Sigmoid colon (tissue), 7 donors: Measurements from ENCODE around the gene LAIR1. TPM values are rescaled to one million over a fixed set of nuclear protein-coding genes. Genes with fewer than 3 reads are reported as not detected.
"Not testable (repeated sequence)": the region's sequence is repeated elsewhere in the genome, so short reads cannot be mapped to it uniquely, and the experiment has no call there.

Experiments
- DNase-seq: peaks from one replicate; pipeline ENCODE4 v3.0.0-alpha.2; 2019
- H3K27ac ChIP-seq, 4 donors: fragments of 200-600 bp; sonication (generic); one replicate each; pipeline ENCODE4 v1.5.1; 2016 to 2019; ENCODE audit warnings: mild to moderate bottlenecking in 1 of 4
- H3K27me3 ChIP-seq, 3 donors: fragments of 200-600 bp; sonication (generic); one replicate each; pipeline ENCODE4 v1.5.1; 2019; ENCODE audit warnings: mild to moderate bottlenecking in 1 of 3
- H3K36me3 ChIP-seq, 4 donors: fragments of 200-600 bp; sonication (generic); one replicate each; pipeline ENCODE4 v1.5.1; 2016 to 2019
- H3K4me1 ChIP-seq, 4 donors: fragments of 200-600 bp; sonication (generic); one replicate each; pipeline ENCODE4 v1.5.1; 2017 to 2019
- H3K4me3 ChIP-seq, 4 donors: fragments of 200-600 bp; sonication (generic); one replicate each; pipeline ENCODE4 v1.5.1; 2017 to 2019; ENCODE audit warnings: mild to moderate bottlenecking in 2 of 4, moderate library complexity in 1 of 4
- H3K9me3 ChIP-seq, 4 donors: fragments of 200-600 bp in 3 of 4; sonication (generic) in 3 of 4; one replicate each; pipeline versions ENCODE4 v1.5.1 to v1.6.1; 2013 to 2019
- EP300 ChIP-seq, 4 donors: sonication (generic); formaldehyde crosslinking; IDR thresholded peaks; one replicate each; pipeline ENCODE4 v1.6.1; 2017; ENCODE audit warnings: antibody characterized with exemption in 4 of 4
- POLR2A ChIP-seq, 2 donors: fragments of 450-650 bp; IDR thresholded peaks; one replicate each; pipeline ENCODE4 v1.6.1; 2016; ENCODE audit warnings: antibody characterized with exemption in 2 of 2, mild to moderate bottlenecking in 2 of 2, moderate library complexity in 2 of 2
- POLR2AphosphoS5 ChIP-seq, 4 donors: sonication (generic); formaldehyde crosslinking; IDR thresholded peaks; one replicate each; pipeline ENCODE4 v1.6.1; 2017; ENCODE audit warnings: antibody characterized with exemption in 4 of 4
- WGBS, 2 donors: extraction: QIAGEN DNeasy Blood & Tissue Kit; methylation state at CpG; one replicate each; pipeline ENCODE4 v1.1.7; 2013; 5-methylcytosine and 5-hydroxymethylcytosine counted together
- intact Hi-C: fragments of 100-400 bp; cut with DNase I; formaldehyde crosslinking; loops from one replicate; pipeline ENCODE4 v1.15.1; 2023
- polyA plus RNA-seq, 3 donors: library from polyadenylated mRNA; stranded (reverse); fragments of 200-250 nt; gene quantifications; one replicate each; pipeline ENCODE4 v1.2.3, GENCODE V29; 2013
- total RNA-seq, 4 donors: library from RNA; depleted of rRNA; stranded (reverse); fragments of >200 nt; gene quantifications; one replicate each; pipeline ENCODE4 v1.1.0, GENCODE V29; 2016
- TF ChIP-seq, protein P1 (sequence below), 4 experiments: fragments of 450-650 bp in 3 of 4; fragments of 200-600 bp in 1 of 4; IDR thresholded peaks; one replicate each; pipeline ENCODE4 v1.5.1; 2016 to 2019; ENCODE audit warnings: antibody characterized with exemption in 4 of 4, mild to moderate bottlenecking in 3 of 4, moderate library complexity in 2 of 4
- donor health status: healthy with polysubstance abuse.
- donor health status: Bipolar disorder and iron deficiency.
- donor health status: healthy.

The LAIR1 gene
- total and polyA plus RNA-seq, 7 donors: 4.4 to 34.6 (median 13.4) TPM

DNA sequence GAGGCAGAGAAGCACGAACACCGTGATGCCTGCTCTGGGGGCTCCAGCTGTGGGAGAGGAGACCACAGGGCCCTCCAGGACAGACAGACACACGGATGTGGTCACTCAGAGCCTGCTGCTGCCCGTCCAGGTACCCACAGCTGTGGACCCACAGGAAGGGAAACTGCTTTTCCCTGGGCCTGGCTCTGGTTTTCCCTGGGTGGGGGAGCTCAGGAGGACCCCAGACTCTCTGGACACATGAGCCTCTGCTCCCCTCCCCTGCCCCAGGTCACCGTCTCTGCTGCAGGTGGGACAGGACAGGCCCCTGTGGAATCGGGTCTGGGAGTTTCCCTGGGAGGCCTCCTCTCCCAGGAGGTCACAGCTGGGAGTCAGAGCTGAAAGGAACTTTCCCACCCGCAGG lies 33.1 kb downstream of the LAIR1 start:
- H3K4me3 ChIP-seq: no peak overlapping the region
- 75 to 82% methylated on average over 7 of the region's 7 CpGs for WGBS, 2 donors
- no peaks in the 10 kb centered on the region for H3K36me3 ChIP-seq
- intact Hi-C loops: no loop called here
- TF ChIP-seq POLR2A (IDR thresholded peaks at IDR 0.05) (no peak), POLR2AphosphoS5 (IDR thresholded peaks at IDR 0.05) (no peak), EP300 (IDR thresholded peaks at IDR 0.05) (no peak)
- TF ChIP-seq, protein P1, sequence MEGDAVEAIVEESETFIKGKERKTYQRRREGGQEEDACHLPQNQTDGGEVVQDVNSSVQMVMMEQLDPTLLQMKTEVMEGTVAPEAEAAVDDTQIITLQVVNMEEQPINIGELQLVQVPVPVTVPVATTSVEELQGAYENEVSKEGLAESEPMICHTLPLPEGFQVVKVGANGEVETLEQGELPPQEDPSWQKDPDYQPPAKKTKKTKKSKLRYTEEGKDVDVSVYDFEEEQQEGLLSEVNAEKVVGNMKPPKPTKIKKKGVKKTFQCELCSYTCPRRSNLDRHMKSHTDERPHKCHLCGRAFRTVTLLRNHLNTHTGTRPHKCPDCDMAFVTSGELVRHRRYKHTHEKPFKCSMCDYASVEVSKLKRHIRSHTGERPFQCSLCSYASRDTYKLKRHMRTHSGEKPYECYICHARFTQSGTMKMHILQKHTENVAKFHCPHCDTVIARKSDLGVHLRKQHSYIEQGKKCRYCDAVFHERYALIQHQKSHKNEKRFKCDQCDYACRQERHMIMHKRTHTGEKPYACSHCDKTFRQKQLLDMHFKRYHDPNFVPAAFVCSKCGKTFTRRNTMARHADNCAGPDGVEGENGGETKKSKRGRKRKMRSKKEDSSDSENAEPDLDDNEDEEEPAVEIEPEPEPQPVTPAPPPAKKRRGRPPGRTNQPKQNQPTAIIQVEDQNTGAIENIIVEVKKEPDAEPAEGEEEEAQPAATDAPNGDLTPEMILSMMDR (IDR thresholded peaks at IDR 0.05): no peak
- peaks cover 0 to 3% (median 0%) of the 10 kb centered on the region in 3 donors for H3K27me3 ChIP-seq
- H3K9me3 ChIP-seq: no peaks in the 10 kb centered on the region
- no peaks in the 10 kb centered on the region for H3K4me1 ChIP-seq
- no peak for DNase-seq
- H3K27ac ChIP-seq: no peak overlapping the region

DNA sequence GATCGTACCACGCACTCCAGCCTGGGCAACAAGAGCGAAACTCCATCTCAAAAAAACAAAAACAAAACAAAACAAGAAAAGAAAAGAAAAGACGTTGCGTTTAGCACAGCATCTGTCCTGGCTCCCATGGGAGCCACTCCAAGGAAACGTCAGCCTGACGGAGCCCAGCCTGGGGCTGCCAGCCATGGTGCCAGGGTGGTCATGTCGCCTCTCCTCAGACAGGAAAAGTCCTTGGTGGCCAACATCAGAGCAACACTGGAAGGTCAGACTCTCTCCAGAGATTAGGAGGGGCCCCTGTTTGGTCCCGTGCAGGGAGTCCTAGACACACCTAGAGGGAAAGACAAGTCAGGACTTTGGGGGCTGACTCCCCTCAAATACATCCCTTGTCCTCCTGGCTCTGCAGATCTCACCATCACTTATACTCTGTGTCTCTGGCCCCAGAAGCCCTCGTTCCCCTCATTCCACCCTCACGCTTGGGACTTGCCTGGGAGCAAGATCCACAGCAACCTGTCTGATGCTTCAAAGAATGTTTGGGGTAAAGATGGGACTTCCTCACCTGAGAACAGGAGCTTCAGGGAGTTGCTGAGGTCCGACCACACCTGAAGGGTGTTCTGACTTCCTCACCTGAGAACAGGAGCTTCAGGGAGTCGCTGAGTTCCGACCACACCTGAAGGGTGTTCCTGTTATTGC lies 35.1 kb downstream of the LAIR1 start:
- no peak for TF ChIP-seq POLR2AphosphoS5 (IDR thresholded peaks at IDR 0.05)
- intact Hi-C loops: no loop called here

DNA sequence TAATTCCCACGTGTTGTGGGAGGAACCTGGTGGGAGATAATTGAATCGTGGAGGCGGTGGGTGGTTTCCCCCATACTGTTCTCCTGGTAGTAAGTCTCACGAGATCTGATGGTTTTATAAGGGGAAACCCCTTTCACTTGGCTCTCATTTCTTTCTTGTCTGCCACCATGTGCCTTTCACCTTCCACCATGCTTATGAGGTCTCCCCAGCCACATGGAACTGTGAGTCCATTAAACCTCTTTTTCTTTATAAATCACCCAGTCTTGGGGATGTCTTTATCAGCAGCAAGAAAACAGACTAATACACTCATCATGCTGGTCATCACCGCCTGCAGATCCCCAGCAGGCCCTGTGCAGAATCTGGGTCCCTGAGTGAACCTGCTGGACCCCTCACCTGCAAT lies 36.0 kb downstream of the LAIR1 start:
- H3K27me3 ChIP-seq, H3K4me1 ChIP-seq, H3K9me3 ChIP-seq, DNase-seq, H3K27ac ChIP-seq, intact Hi-C loops, H3K36me3 ChIP-seq, H3K4me3 ChIP-seq: not testable (repeated sequence)
- WGBS, 2 donors: 70 to 73% methylated on average over 5 of the region's 5 CpGs

More for the DNA sequence above, 35.1 kb downstream of the LAIR1 start:
- no peaks in the 10 kb centered on the region for H3K9me3 ChIP-seq
- no peaks in the 10 kb centered on the region for H3K36me3 ChIP-seq
- WGBS, 2 donors: 81 to 88% methylated on average over 14 of the region's 14 CpGs
- H3K27ac ChIP-seq: no peak overlapping the region
- no peaks in the 10 kb centered on the region for H3K27me3 ChIP-seq
- no peak overlapping the region for H3K4me3 ChIP-seq
- peak; percentile 36 for DNase-seq
- H3K4me1 ChIP-seq: no peaks in the 10 kb centered on the region

- H3K36me3 ChIP-seq: no peaks in the 10 kb centered on the region
- intact Hi-C loops: no loop called here
- TF ChIP-seq, protein P1 (IDR thresholded peaks at IDR 0.05): no peak
- TF ChIP-seq POLR2A (IDR thresholded peaks at IDR 0.05) (no peak), EP300 (IDR thresholded peaks at IDR 0.05) (no peak), POLR2AphosphoS5 (IDR thresholded peaks at IDR 0.05) (no peak)
These were observed 39.1 kb downstream of the LAIR1 start for GRCh38 chr19:54325631-54326030.

DNA sequence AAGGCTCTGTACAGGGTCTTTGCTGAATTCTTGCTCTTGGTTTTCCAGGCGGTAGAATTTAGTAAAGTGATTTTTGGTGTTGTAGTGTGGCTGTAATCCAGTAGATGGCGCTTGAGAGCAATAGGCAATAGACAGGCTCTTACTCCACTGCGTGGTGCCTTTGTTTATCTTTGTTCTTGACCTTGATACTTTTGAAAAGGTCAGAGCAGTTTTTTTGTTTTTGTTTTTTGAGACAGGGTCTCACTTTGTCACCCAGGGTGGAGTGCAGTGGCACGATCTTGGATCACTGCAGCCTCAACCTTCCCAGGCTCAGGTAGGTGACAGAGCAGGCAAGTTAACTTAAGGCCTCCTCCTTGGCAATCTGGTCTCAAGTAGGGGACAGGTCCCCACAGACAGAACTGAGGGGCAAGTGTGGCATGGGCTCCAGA lies 39.5 kb downstream of the LAIR1 start:
- Histone ChIP-seq H3K36me3 (no peaks in the 10 kb centered on the region), H3K27ac (no peak overlapping the region), H3K4me3 (no peak overlapping the region), H3K4me1 (no peaks in the 10 kb centered on the region), H3K27me3 (peaks cover 0 to 21% (median 0%) of the 10 kb centered on the region in 3 donors), H3K9me3 (no peaks in the 10 kb centered on the region)
- intact Hi-C loops: no loop called here
- DNase-seq: no peak
- WGBS, 2 donors: 5 to 9% methylated on average over 4 of the region's 4 CpGs
- TF ChIP-seq, protein P1 (IDR thresholded peaks at IDR 0.05): peak in 3 of 4 experiments; percentile 33 to 78 (median 57)
- TF ChIP-seq POLR2A (IDR thresholded peaks at IDR 0.05): no peak

More at GRCh38 chr19:54325631-54326030, 39.1 kb downstream of the LAIR1 start:
- H3K4me1 ChIP-seq: no peaks in the 10 kb centered on the region
- H3K4me3 ChIP-seq: no peak overlapping the region
- no peak for DNase-seq
- WGBS, 2 donors: 71 to 73% methylated on average over 5 of the region's 5 CpGs
- H3K27me3 ChIP-seq: peaks cover 0 to 21% (median 0%) of the 10 kb centered on the region in 3 donors
- H3K27ac ChIP-seq: no peak overlapping the region
- H3K9me3 ChIP-seq: no peaks in the 10 kb centered on the region

DNA sequence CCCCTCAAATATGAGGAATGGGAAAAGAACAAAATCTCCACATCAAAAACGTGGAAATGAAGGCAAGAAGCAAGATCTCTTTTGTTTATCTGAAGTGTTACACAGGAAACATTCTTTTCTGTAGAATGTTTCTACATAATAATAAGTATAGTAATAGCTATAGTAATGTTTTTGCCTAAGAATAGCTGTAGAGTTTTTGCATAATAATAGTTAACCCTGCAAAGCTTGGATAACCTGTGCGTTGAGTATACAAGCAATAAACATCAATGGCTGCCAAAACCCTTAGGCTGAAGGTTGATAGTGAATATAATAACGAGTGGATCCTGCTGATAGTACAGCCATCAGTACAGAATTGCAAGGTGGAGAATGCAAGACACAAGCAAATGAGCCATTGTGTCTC lies 40.7 kb downstream of the LAIR1 start:
- Histone ChIP-seq H3K4me1 (no peaks in the 10 kb centered on the region), H3K4me3 (no peak overlapping the region), H3K27me3 (peaks cover 0 to 21% (median 0%) of the 10 kb centered on the region in 3 donors), H3K27ac (no peak overlapping the region), H3K9me3 (no peaks in the 10 kb centered on the region), H3K36me3 (no peaks in the 10 kb centered on the region)
- intact Hi-C loops: no loop called here
- TF ChIP-seq EP300 (IDR thresholded peaks at IDR 0.05) (no peak), POLR2AphosphoS5 (IDR thresholded peaks at IDR 0.05) (no peak), POLR2A (IDR thresholded peaks at IDR 0.05) (no peak)
- TF ChIP-seq, protein P1 (IDR thresholded peaks at IDR 0.05): no peak
- no peak for DNase-seq
- WGBS, 2 donors: 14 to 47% methylated on average over 3 of the region's 3 CpGs

DNA sequence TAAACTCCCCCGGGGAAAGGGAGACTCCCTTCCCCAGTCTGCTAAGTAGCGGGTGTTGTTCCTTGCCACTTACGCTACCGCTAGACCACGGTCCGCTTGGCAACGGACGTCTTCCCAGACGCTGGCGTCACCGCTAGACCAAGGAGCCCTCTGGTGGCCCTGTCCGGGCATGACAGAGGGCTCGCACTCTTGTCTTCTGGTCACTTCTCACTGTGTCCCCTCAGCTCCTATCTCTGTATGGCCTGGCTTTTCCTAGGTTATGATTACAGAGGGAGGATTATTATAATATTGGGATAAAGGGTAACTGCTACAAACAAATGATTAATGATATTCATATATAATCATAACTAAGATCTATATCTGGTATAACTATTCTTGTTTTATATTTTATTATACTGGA lies 41.8 kb downstream of the LAIR1 start:
- H3K36me3 ChIP-seq, intact Hi-C loops, DNase-seq, H3K4me3 ChIP-seq, H3K27ac ChIP-seq, H3K9me3 ChIP-seq, H3K4me1 ChIP-seq: not testable (repeated sequence)
- peaks cover 0 to 24% (median 0%) of the 10 kb centered on the region in 3 donors for H3K27me3 ChIP-seq
- WGBS, 2 donors: 27 to 50% methylated on average over 9 to 10 of the region's 13 CpGs

DNA sequence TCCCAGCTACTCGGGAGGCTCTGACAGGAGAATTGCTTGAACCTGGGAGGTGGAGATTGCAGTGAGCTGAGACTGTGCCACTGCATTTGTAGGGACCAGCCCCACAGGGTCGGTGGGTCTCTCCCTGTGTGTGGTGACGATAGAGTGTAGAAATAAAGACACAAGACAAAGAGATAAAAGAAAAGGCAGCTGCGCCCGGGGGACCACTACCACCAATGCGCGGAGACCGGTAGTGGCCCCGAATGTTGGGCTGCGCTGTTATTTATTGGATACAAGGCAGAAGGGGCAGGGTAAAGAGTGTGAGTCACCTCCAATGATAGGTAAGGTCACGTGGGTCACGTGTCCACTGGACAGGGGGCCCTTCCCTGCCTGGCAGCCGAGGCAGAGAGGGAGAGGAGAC lies 42.4 kb downstream of the LAIR1 start:
- peak; percentile 24 for DNase-seq
- H3K4me3 ChIP-seq, intact Hi-C loops, H3K27ac ChIP-seq, H3K9me3 ChIP-seq, H3K4me1 ChIP-seq, H3K36me3 ChIP-seq: not testable (repeated sequence)
- H3K27me3 ChIP-seq: peaks cover 0 to 29% (median 0%) of the 10 kb centered on the region in 3 donors
- 87 to 90% methylated on average over 12 of the region's 13 CpGs for WGBS, 2 donors
